ENCODE results near the gene TGM1. TPM values are rescaled to one million over a fixed set of nuclear protein-coding genes. Genes with fewer than 3 reads are reported as not detected.

TGM1 gene
- total and polyA plus RNA-seq, 2 donors (not counting 1 experiment from before 2014, with no cell fraction given), result 2.7 to 11.9 TPM

GRCh38 chr14:24289649-24290280 lies 26.8 kb upstream of the TGM1 start:
- H3K9ac ChIP-seq (ENCODE audit: low read length), result no peak overlapping the region
- H3K27ac Mint-ChIP-seq, result peak overlapping the region; percentile 41
- H3K27ac ChIP-seq (ENCODE audit: low read length in 2 of 2), result no peak overlapping the region
- H3K79me2 ChIP-seq (ENCODE audit: control insufficient read depth, insufficient read depth, low read length), result peaks cover 17% of the 10 kb centered on the region
- intact Hi-C loops (cut with micrococcal nuclease), result no loop called here
- H2AFZ ChIP-seq (ENCODE audit: insufficient read depth, low read depth, low read length, poor library complexity, severe bottlenecking), result no peak overlapping the region
- H4K20me1 ChIP-seq (ENCODE audit: control insufficient read depth, insufficient read depth, low read length, poor library complexity, severe bottlenecking), result no peaks in the 10 kb centered on the region
- peaks cover 9 to 42% of the 10 kb centered on the region in 2 experiments for H3K36me3 ChIP-seq (replicated peaks in 1 of 2; ENCODE audit: control extremely low read depth in 1 of 2, control insufficient read depth in 1 of 2, extremely low read depth in 1 of 2, insufficient read depth in 2 of 2, low read length in 1 of 2)
- TF ChIP-seq, protein P1, sequence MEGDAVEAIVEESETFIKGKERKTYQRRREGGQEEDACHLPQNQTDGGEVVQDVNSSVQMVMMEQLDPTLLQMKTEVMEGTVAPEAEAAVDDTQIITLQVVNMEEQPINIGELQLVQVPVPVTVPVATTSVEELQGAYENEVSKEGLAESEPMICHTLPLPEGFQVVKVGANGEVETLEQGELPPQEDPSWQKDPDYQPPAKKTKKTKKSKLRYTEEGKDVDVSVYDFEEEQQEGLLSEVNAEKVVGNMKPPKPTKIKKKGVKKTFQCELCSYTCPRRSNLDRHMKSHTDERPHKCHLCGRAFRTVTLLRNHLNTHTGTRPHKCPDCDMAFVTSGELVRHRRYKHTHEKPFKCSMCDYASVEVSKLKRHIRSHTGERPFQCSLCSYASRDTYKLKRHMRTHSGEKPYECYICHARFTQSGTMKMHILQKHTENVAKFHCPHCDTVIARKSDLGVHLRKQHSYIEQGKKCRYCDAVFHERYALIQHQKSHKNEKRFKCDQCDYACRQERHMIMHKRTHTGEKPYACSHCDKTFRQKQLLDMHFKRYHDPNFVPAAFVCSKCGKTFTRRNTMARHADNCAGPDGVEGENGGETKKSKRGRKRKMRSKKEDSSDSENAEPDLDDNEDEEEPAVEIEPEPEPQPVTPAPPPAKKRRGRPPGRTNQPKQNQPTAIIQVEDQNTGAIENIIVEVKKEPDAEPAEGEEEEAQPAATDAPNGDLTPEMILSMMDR (IDR thresholded peaks at IDR 0.05), result no peak
- no peak for TF ChIP-seq EZH2 (IDR thresholded peaks at IDR 0.05; ENCODE audit: borderline replicate concordance, insufficient read depth, low read depth, low read length, poor library complexity, severe bottlenecking)
- H3K4me2 ChIP-seq (replicated peaks; ENCODE audit: low read depth, low read length, poor library complexity, severe bottlenecking), result peak overlapping the region; percentile 26
- peaks cover 10 to 18% of the 10 kb centered on the region in 2 donors for H3K4me1 ChIP-seq (ENCODE audit: control insufficient read depth in 2 of 2, insufficient read depth in 2 of 2, low read length in 2 of 2)
- no peaks in the 10 kb centered on the region for H3K9me3 Mint-ChIP-seq (ENCODE audit: insufficient read depth)
- DNase-seq (peak; percentile 56), ATAC-seq (ENCODE audit: low read depth) (peak; percentile 87)
- ChIA-PET CTCF (interaction anchor here (0.7 to 5.1 kb wide), 11 partner anchors 8 to 148 kb away, joined by 3 to 41 read pairs (median 5); partner anchors contain the start of genes CIDEB, DHRS1, LTB4R2 and MDP1), POLR2A (interaction anchor here (0.8 to 2.0 kb wide), 6 partner anchors 12 to 175 kb away, joined by 3 to 11 read pairs (median 4); partner anchors contain the start of genes DCAF11, NRL, RABGGTA and TINF2)
- H3K4me1 Mint-ChIP-seq, result peaks cover 12% of the 10 kb centered on the region
- H3K27me3 ChIP-seq (replicated peaks in 1 of 4; ENCODE audit: control extremely low read depth in 1 of 4, control insufficient read depth in 3 of 4, insufficient read depth in 4 of 4, low read length in 3 of 4), result no peaks in the 10 kb centered on the region
- no peaks in the 10 kb centered on the region for H3K27me3 Mint-ChIP-seq
- H3K4me3 ChIP-seq (ENCODE audit: control extremely low read depth in 1 of 5, extremely low read depth in 1 of 5, insufficient read depth in 1 of 5, low read depth in 2 of 5, low read length in 4 of 5), result no peak overlapping the region
- WGBS (ENCODE audit: insufficient coverage), result 68% methylated on average over 4 of the region's 6 CpGs
- H3K4me3 Mint-ChIP-seq, result peak overlapping the region; percentile 34
- no peaks in the 10 kb centered on the region for H3K9me3 ChIP-seq (ENCODE audit: control extremely low read depth in 1 of 3, control insufficient read depth in 2 of 3, insufficient read depth in 1 of 3, low read length in 2 of 3)

DNA sequence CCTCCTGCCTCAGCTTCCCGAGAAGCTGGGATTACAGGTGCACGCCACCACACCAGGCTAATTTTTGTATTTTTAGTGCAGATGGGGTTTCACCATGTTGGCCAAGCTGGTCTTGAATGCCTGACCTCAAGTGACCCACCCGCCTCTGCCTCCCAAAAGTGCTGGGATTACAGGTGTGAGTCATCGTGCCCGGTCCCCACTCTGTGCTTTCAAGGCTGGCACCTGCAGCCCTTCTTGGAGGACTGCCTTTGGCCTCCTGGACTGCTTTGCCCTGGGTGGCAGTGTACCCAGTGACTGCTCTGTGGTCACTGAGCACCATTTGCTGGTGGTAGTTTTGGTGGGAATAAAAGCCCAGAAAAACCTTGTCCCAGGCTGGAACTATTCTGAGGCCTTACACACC lies 24.0 kb upstream of the TGM1 start:
- POLR2A ChIA-PET, result no interaction called here
- CTCF ChIA-PET, result no interaction called here
- no peak for ATAC-seq (ENCODE audit: low read depth)

More for the DNA sequence above, 24.0 kb upstream of the TGM1 start:
- Histone ChIP-seq H3K4me2 (replicated peaks; ENCODE audit: low read depth, low read length, poor library complexity, severe bottlenecking) (no peak overlapping the region), H3K4me1 (ENCODE audit: control insufficient read depth in 2 of 2, insufficient read depth in 2 of 2, low read length in 2 of 2) (peaks cover 10 to 23% of the 10 kb centered on the region in 2 donors), H3K4me3 (ENCODE audit: control extremely low read depth in 1 of 5, extremely low read depth in 1 of 5, insufficient read depth in 1 of 5, low read depth in 2 of 5, low read length in 4 of 5) (no peak overlapping the region), H3K36me3 (replicated peaks in 1 of 2; ENCODE audit: control extremely low read depth in 1 of 2, control insufficient read depth in 1 of 2, extremely low read depth in 1 of 2, insufficient read depth in 2 of 2, low read length in 1 of 2) (peaks cover 9 to 27% of the 10 kb centered on the region in 2 experiments), H3K27ac (ENCODE audit: low read length in 2 of 2) (no peak overlapping the region), H3K79me2 (ENCODE audit: control insufficient read depth, insufficient read depth, low read length) (peaks cover 27% of the 10 kb centered on the region), H3K9me3 (ENCODE audit: control extremely low read depth in 1 of 3, control insufficient read depth in 2 of 3, insufficient read depth in 1 of 3, low read length in 2 of 3) (no peaks in the 10 kb centered on the region), H2AFZ (ENCODE audit: insufficient read depth, low read depth, low read length, poor library complexity, severe bottlenecking) (no peak overlapping the region), H4K20me1 (ENCODE audit: control insufficient read depth, insufficient read depth, low read length, poor library complexity, severe bottlenecking) (no peaks in the 10 kb centered on the region), H3K27me3 (replicated peaks in 1 of 4; ENCODE audit: control extremely low read depth in 1 of 4, control insufficient read depth in 3 of 4, insufficient read depth in 4 of 4, low read length in 3 of 4) (no peaks in the 10 kb centered on the region), H3K9ac (ENCODE audit: low read length) (no peak overlapping the region)
- H3K9me3 Mint-ChIP-seq (ENCODE audit: insufficient read depth), result no peaks in the 10 kb centered on the region
- H3K27ac Mint-ChIP-seq, result no peak overlapping the region
- no peak overlapping the region for H3K4me3 Mint-ChIP-seq
- peaks cover 16% of the 10 kb centered on the region for H3K4me1 Mint-ChIP-seq
- WGBS (ENCODE audit: insufficient coverage), result 100% methylated on average over 5 of the region's 5 CpGs
- DNase-seq, result no peak
- no peaks in the 10 kb centered on the region for H3K27me3 Mint-ChIP-seq
- intact Hi-C loops (cut with micrococcal nuclease), result no loop called here
- no peak for TF ChIP-seq EZH2 (IDR thresholded peaks at IDR 0.05; ENCODE audit: borderline replicate concordance, insufficient read depth, low read depth, low read length, poor library complexity, severe bottlenecking)
- TF ChIP-seq, protein P1 (IDR thresholded peaks at IDR 0.05), result no peak

All from B cell (primary cell).